HL-60 (cell line): Measurements from ENCODE around the gene P2RY6.
"Not testable (repeated sequence)": the region's sequence is repeated elsewhere in the genome, so short reads cannot be mapped to it uniquely, and the experiment has no call there.

Source experiments
- DNase-seq, 2 experiments: peaks; one replicate each; pipeline ENCODE4 v3.0.0-alpha.2; 2010 to 2020; ENCODE audit warnings: low read depth in 1 of 2, low spot score in 1 of 2
- H3K27ac ChIP-seq: fragments of 250-450 bp; sonication (Bioruptor Pico); replicated peaks from 2 replicates; pipeline ENCODE4 v1.5.1; 2020; ENCODE audit warnings: mild to moderate bottlenecking, moderate library complexity
- H3K27me3 ChIP-seq: fragments of 250-450 bp; sonication (Bioruptor Pico); 2 replicates; pipeline ENCODE4 v1.5.1; 2021; ENCODE audit warnings: mild to moderate bottlenecking, moderate library complexity; ENCODE audit not compliant: insufficient read depth, poor library complexity, severe bottlenecking
- H3K4me3 ChIP-seq: replicated peaks from 2 replicates; pipeline ENCODE4 v1.5.1; 2011; ENCODE audit warnings: mild to moderate bottlenecking, control low read depth, low read length; ENCODE audit not compliant: insufficient read depth
- CTCF ChIP-seq: IDR thresholded peaks from one replicate; pipeline ENCODE4 v1.5.1; 2011; ENCODE audit warnings: low read length, control low read depth, inconsistent platforms; ENCODE audit not compliant: insufficient read depth
- GABPA ChIP-seq: IDR thresholded peaks from 2 replicates; pipeline ENCODE4 v1.6.1; 2012; ENCODE audit warnings: low read depth
- POLR2AphosphoS5 ChIP-seq: IDR thresholded peaks from 2 replicates; pipeline ENCODE4 v1.6.1; 2012; ENCODE audit warnings: low read depth
- REST ChIP-seq: IDR thresholded peaks from 2 replicates; pipeline ENCODE4 v1.6.1; 2012; ENCODE audit warnings: low read depth; ENCODE audit not compliant: insufficient replicate concordance
- SPI1 ChIP-seq: IDR thresholded peaks from 2 replicates; pipeline ENCODE4 v1.6.1; 2012; ENCODE audit warnings: low read depth, mild to moderate bottlenecking, borderline replicate concordance

The P2RY6 gene

DNA sequence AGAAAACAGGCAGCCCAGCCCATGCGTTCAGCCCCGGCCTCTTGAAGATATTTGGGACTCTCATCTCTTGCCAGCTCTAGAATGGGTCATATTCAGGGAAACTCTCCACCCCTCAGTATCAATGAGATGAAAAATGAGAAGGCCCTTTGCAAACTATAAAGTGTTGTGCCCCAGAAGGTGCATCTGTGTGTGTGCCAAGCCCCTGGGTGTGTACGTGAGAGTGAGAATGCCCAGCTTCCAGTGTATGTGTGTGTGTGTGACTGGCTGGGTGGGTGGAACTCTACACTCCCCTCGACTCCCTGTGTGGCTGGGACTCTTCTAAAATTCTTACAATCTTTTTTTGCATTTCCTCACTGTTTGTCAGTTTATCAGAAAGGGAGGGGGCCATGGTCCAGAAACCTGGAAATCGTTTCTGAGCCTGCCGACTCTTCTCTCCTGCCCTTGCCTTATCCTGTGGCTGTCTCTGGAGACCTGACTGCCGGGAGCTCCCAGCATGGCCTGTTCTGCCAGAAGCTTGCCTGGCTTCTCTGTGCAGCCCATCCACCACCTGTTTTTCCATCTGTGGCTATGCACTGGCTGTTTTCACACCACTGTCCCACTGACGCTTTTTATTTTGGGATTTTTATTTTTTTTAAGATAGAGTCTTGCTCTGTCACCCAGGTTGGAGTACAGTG is 1.2 kb downstream of the P2RY6 start:
- H3K27me3 ChIP-seq, result no peaks in the 10 kb centered on the region
- no peak overlapping the region; the same call in 1 of the 2 replicates for H3K27ac ChIP-seq
- no peak for DNase-seq
- peak overlapping the region; percentile 59 for H3K4me3 ChIP-seq
- TF ChIP-seq REST (no peak), CTCF (no peak), SPI1 (no peak), GABPA (no peak), POLR2AphosphoS5 (no peak)

DNA sequence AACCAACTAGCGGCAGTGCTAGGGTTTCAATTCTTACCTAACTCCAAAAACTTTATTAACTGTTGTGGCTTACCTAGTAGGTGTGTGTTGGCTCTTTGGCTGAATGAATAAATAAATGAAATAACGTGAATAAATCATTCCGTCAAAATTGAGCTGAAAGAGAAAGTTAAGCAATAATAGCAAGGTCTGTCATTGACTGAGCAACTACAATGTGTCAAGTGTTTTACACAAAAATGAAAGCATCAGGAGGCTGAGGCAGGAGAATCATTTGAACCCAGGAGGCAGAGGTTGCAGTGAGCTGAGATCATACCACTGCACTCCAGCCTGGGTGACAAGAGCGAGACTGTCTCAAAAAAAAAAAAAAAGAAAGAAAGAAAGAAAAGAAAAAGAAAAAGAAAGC is 2.1 kb downstream of the P2RY6 start:
- H3K27ac ChIP-seq, DNase-seq, H3K27me3 ChIP-seq: not testable (repeated sequence)
- H3K4me3 ChIP-seq, result peak overlapping the region; percentile 59

GRCh38 chr11:73274722-73275380 is 2.7 kb downstream of the P2RY6 start:
- Histone ChIP-seq H3K4me3 (peak overlapping the region; percentile 22), H3K27me3 (no peaks in the 10 kb centered on the region), H3K27ac (no peak overlapping the region)
- no peak for TF ChIP-seq REST
- TF ChIP-seq SPI1, result peak; percentile 31; the same call in 1 of the 2 replicates
- DNase-seq, result peak in 1 of 2 experiments; percentile 29

DNA sequence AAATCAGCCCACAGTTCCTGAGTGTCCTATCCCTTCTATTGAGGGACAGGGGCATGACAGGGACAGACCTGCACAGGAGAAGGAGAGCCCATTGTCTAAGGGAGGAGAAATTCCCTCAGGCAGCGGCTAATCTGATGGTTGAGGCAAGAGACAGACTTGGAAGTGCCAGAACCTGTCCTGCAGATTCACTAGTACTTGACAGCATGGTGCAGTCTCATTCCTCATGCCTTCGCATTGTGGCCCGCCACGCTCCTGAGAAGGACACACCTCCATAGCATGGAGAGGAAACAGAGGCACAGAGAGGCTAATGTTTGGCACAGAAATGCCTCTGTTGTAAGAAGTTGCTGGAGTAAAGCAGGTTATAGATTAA is 3.2 kb downstream of the P2RY6 start:
- H3K27me3 ChIP-seq, result no peaks in the 10 kb centered on the region
- no peak overlapping the region for H3K4me3 ChIP-seq
- DNase-seq, result no peak
- H3K27ac ChIP-seq, result no peak overlapping the region
- TF ChIP-seq REST (no peak), CTCF (no peak), SPI1 (no peak), GABPA (no peak), POLR2AphosphoS5 (no peak)
